GM19372 (cell line): ENCODE measurements around the gene NCR3LG1.

Experiments used
- ATAC-seq: cut with Tn5 transposase; IDR thresholded peaks from one replicate; pipeline ENCODE4 v1.9.1; 2021; ENCODE audit warnings: mild to moderate bottlenecking, low read depth, moderate library complexity; ENCODE audit not compliant: unreplicated experiment

NCR3LG1 gene

DNA sequence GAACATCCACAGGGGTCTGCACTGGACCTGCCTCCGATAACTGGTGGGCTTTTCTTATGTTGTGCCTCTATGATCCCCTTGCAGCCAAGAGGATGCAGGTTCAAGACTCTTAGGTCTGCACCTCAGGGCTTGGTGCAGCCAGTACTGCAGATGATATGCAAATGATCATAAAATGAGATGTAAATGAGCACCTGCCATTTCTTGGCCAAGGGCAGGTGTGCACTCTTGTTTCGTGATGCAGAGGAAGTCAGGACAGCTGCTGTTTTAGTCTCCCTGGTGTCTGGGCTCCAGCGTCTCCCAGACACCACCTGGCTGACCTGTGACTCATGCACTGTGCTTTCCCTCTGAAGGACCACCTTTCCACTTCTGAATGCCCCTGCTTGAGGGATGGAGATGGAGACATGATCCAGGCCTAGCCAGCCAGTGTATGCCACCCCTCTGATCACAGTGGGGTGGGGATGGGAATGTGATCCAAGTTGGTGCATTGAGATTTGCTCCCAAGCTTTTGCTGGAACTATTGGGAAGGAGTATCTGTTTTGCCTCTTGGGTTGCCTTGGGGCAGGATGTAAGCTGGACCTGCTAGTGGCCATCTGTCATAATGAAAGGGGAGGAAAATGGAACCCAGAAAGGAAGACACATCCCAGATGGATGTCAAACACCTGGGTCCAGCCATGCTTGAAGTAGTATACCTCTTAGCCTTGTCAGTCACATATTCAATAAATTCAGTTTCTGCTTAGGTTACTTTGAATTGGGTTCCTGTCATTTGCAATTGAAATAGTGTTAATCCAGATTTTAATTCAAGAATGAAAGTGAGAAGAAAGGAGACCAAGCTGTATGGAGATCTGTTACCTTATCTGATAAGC is 40.1 kb downstream of the NCR3LG1 start:
- ATAC-seq = no peak

DNA sequence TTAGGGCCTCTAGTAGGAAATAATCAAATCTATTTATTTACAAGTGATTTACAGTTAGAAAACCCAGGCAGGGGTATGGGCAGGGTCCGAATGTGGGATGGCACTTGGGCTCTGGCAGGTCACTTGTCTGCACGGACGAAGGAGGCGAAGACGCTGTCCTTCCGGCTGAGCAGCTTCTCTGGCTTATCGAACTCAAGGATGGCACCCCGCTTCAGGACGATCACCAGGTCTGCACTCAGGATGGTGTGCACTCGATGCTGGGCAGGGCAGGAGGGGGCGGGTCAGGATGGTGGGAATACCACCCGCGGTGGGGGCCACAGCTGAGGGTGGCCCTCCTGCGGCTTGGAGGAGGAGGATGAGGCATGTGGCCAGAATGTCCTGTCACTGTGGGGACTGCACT is 41.3 kb downstream of the NCR3LG1 start:
- ATAC-seq = no peak

DNA sequence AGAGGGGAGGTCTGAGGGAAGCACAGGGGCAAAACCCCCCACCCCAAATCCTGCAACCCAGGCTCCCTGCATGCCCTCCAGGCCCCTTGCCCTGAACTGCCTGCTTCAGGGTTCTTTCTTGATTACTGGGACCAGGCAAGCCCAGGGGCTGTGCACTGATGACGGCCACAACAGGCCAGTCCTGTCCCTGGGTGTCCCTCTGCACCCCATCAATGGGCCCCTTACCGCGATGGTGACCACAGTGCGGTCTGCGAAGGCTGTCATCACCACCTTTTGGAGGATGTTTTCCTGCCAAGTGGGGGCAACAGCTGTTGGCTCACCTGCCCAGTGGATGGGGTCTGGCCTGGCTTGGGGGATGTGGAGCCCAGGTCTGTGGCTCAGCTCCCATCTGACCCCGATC is 41.9 kb downstream of the NCR3LG1 start:
- no peak for ATAC-seq

DNA sequence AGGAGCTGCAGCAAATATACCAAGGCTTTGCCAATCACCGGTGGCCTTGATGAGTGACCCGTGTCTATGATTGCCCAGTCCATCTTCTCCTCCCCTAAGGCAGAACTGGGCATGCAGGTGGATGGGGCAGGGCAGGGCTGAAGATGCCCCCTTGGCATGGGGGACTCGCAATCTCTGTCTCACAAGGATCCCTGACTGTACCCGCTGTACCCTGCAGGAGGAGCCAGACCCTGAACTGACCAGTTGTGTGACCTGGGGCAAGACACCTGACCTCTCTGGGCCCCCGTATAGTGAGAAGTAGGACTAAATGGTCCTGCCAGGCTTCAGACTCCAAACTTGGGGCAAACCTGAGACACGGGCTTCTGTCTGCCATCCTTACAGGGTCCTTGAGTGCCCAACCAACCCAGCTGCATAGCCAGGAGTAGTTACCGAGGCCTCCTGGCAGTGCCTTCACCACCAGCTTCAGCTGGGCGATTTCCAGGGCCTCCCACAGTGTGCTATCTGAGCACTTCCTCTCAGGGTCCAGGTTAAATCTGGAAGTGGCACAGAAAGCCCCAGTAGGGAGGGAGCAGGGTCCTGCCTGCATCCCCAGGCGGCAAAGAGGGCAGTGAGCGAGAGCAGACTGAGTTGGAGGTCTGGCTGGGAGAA is 43.3 kb downstream of the NCR3LG1 start:
- no peak for ATAC-seq

DNA sequence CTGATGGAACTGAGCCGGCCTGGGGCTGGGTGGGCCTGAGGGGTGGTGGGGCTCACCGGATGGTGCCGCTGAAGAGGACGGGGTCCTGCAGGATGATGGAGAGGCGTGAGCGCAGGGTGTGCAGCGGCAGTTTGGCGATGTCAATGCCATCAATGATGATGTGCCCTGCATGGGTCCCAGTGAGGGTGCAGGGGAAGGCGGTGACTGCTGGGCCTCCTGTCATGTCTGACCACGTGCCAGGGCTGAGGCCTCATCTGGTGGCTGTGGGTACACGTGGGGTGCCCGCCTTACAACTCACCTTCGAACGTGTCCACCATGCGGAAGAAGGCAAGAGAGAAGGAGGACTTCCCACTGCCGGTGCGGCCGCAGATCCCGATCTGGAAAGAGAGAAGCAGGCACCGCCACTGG is 44.0 kb downstream of the NCR3LG1 start:
- no peak for ATAC-seq

DNA sequence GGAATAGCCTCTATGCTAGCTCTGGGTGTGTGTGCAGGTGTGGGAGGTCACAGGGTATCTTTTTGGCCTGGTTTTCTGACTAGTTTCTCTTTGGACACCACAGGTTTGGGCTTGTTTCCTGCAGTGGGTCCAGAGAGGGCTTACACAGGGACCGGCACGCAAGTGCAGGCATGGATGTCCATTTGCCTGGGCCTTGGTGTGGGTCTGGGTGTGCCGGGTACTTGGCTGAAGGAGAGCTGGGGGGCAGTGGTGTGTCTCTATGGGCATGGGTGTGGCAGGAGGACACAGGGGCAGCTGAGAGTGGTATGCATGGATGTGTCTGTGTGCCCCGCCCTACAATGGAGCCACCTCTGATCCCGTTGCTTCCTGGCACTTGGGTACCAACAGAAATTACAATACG is 44.4 kb downstream of the NCR3LG1 start:
- no peak for ATAC-seq

DNA sequence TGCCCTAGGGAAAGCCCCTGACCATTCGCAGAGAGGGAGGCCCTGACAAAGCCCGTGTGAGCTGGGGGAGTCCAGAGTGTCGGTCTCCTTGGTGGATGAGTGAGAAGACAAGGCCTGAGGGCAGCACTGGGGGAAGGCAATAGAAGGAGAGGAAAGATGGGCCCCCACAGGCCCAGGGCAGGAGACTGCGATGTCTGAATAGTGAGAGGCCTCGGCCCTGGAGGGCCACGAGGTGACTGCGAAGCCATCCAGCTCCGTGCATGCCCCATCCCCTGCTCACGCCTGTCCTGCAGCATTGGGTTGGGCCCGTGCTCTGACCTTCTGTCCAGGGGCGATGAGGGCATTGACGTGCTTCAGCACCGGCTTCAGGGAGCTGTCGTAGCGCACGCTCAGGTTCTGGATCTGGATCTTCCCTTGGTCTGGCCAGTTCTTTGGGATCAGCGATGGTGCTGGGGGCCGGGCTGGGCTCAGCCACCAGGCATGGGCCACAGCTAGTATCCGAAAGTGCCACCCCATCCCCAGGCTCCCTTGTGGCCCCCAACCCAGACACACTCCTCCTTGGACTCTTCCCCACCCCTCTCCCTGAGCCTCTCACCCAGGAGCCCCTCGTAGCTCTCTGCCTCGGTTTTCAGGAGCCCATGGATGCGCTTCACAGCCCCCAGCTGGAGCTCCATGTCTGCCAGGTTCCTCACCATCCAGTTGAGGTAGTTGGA is 45.2 kb downstream of the NCR3LG1 start:
- no peak for ATAC-seq

DNA sequence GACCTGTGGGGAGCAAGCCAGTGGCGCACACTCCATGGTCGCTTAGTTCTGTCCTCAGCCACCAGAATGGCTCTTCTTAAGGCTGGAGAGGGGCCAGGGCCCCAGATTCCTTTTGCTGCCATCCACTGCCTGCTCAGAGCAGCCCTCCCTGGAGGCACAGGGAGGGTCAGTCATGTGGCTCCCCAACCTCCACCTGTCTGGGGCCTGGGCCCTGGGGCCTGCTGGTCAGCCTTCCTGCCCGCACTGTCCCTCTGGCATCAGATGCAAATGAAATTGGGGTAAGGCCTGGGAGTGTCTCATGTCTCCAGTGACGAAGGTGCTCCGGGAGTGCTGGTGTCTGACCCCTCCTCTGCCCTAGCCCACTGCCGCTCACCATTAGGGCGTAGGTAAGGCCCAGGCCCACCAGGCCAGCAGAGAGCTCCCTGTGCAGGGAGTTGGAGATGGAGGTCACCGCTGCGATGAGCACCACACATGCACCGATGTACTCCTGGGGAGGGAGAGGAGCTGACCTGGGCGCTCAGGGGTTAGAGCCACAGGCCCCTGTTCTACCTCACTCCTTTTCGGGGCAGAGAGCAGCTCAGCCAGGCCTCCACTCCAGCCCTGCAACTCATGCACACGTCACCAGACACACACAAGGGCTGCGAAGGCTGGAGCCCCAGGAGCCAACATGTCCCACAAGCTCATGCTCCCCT is 45.9 kb downstream of the NCR3LG1 start:
- ATAC-seq = no peak

DNA sequence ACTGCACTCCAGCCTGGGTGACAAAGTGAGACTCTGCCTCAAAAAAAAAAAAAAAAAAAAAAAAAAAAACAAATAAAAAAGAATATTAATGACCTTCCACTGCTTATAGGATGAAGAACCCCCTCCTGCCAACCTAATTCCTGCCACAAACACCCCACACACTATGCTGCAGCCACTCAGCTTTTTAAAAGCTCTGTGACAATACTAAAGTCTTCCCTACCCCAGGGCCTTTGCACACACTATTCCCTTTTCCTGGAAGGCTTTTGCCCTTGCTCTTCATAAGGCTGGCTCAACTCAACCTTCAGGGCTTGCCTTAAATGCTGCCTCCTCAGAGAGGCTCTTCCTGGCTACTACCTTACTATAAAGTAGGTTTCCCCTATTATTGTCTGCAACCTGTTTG is 47.6 kb downstream of the NCR3LG1 start:
- ATAC-seq = no peak

DNA sequence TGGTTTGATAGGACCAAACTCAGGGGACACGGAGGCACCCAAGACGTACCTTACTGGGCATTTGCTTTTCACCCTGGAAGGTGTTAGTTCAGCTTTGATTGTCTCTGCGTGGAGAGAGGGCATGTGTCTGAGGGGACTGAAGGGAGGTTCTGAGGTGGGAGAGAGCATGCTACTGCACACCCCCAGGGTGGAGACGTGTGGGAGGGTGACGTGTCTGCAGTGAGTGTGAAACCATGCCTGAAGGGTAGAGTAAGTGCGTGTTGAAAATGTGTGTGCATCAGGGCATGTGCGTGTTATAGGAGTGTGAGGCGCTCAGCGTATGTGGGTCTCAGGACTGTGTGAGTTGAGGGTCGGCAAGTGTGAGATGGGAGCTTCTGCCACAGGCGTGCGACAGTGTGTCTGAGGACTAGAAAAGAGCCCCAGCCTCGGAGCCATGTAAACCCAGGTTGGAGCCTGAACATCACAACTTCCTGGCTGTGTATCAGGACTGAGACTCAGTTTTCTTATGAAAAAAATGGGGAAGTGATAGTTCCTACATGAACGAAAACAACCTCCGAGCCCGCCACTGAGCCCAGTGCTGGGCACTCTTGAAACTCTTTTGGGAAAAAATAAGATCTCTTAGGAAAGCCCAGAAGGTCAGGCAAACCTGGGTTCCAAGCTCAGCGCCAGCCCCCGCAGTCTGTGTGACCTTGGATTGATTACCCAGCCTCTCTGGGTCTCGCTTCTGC is 48.6 kb downstream of the NCR3LG1 start:
- peak; percentile 72 for ATAC-seq

DNA sequence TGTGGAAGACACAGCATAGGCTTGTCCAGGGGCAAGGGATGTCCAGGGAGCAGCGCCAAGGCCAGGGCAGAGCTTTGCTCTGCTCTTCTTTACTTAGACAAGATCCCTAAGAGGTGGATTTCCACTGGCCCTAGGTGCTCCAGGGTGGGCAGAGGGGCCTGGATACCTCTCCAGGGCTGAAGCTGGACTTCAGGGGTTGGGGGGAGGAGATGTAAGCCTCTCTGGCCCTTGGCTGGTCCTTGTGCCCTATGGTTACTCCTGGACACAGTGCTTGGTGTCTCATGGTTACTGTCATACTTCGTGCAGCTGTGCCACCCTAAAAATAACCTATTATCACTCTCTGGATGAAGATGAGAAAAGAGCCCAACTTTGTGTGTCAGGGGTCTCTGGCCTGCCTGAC is 49.7 kb downstream of the NCR3LG1 start:
- no peak for ATAC-seq

DNA sequence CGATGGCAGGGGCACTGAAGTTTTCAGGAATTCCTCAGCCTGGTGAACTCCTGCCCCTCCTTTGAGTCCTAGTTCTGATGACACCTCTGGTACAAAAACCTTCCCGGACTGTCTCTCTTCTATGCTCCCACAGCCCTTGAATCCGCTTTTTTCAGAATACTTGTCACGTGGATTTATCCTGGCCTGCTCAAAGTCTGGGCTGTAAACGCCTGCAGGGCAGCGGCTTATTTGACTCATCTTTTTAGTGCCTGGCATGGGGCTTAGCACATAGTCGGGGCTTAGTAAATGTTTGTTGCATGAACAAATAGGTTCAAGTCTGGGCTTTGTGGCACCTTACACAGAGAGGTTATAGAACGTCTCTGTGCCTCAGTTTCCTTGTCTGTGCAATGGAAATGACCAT is 50.2 kb downstream of the NCR3LG1 start:
- ATAC-seq = no peak

DNA sequence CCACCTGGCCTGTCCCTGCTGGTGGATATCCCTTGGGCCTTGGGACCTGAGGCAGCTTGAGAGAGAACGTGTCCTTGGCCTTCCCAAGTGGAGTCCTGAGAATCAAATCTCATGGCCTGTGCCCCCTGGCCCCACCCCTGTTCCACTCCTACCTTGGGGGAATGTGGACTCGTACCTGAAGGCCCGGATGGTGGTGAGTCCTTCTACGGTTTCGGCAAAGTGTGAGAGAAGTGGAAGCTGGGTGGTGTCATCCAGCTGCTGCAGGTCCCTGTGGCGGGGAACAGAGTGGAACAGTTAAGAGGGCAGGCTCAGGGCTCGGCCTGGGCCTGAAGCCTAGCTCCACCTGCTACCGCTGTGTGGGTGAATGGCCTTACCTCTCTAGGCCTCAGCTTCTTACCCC is 50.9 kb downstream of the NCR3LG1 start:
- no peak for ATAC-seq

DNA sequence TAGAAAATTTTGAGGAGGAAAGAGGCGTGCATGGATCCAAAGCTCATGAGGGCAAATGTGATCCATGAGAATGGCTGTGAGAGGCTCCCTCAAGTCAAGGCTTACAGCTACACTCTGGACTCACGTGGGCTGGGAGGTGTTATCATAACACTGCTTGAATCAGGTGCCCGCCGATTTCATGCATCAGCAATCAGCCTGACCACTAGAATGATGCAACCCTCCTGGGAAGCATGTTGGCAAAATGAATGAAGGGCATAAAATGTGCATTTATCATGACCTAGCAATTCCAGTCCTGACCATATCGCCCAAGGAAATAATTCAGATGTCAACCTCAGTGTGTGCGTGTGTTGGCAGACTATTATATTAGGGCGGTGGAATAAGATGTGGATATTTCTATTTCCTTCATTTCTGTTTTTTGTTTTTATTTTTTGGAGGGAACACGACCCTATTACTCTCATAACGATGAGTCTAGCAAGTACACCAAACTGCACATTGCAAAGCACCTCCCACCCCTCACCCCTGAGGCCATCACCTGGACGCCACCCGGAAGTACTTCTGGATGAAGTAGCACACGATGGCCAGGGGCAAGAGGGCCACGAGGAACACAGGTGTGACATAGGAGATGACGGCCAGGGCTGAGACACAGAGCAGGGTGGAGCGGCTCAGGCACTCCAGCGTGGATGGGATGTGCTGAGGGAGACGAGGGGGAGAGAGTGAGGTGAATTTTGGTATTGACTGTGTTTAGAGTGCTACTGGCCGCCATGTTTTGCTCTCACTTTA is 52.6 kb downstream of the NCR3LG1 start:
- ATAC-seq = no peak

DNA sequence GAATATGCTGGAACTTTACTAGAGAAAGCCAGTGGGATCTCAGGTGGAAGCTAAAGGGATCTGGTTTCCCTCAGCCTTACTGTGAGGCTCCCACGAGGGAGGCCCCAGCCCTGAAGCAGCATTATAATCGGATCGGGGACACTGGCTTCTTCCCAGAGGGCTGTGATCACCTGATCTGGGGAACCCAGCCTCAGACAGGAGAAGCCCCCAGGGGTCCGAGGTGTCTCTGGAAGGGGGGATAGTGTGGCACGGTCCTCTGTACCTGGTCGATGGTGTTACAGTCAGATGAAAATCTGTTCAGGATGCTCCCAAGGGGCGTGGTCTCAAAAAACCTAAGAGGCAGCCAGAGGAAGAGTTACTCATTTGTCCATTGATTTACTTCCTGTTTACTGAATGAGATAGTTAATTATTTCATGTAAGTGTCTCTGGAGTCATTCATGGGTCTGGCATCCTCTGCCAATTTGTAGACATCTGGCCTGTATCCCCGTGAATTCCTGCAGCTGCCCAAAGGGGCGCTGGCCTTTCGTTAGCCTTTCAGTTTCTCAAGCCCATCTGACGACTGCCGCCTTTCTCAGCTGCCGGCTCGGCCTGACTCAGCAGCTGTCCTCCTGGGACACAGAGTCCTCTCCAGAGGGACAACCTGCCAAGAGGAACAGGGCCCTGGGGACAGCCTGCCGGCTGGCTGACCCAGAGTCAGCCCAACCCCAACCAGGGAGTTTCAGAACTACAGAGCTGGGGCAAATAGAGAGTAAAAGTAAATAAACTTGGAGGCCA is 53.8 kb downstream of the NCR3LG1 start:
- no peak for ATAC-seq

DNA sequence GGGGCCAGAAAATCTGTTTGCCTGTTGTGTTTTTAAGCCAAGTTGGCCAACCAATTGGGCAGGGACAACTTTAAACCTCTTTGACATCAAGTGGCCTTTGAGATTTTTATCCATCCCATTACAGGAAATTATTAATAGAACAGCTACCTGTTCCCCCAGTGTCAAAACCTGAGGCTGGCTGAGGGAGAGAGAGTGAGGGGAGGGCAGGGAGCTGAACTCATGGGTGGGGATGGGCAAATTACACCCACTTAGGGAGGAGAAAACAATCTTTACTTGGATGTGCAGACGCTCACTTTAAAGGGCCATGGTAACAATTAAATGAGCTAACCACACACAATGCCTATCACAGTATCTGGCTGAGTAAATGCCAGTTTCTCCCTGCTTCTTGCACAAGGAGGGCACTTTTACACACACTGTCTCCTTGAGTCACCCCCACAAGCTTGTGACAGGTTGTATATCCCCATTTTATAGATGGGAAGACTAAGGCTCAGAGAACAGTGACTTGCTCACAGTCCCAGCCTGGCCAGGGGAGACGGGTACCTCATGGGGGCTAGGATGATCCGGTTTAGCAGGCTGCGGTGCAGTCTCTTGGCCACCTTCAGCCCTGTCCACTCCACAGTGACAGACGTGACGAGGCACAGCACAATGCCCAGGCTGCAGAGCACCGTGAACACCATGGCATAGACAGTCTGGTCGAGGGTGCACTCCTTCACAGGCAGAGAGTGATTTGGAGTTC is 54.6 kb downstream of the NCR3LG1 start:
- ATAC-seq = no peak

DNA sequence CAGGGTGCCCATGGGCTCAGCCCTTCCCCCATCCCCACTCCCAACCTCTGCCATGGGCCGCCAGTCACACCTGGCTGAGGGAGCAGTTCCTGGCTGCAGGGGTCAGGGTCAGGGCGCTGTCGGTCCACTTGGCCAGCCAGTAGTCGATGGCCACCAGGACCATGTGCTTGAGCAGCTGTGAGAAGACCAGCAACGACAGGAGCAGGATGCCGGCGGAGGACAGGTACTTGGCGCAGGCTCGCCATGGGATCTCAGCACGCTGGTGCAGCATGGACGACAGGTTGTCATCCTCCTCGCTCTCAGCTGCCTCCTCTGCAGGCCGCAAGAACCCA is 55.2 kb downstream of the NCR3LG1 start:
- no peak for ATAC-seq

DNA sequence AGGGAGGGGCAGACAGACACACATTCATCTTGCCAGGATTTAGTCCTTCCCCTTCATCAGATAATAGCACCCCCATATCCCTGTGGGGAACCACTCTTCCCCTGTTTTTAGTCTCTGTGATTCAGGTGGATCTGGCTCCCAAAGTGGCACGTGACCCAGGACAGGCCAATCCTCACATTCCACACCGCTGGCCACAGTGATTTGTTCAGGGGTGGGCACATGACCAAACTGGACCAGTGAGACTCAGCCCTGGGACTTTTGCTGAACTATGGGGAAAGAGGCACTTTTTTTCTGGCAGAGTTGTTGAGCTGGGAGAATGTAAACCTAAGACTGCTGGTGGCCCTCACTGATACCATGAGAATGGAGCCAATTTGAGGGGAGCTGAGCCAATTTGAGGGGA is 56.0 kb downstream of the NCR3LG1 start:
- no peak for ATAC-seq
